ENCODE results near the gene ODF2. TPM values are rescaled to one million over a fixed set of nuclear protein-coding genes. Genes with fewer than 3 reads are reported as not detected.

Gene ODF2
- total RNA-seq, 6 donors from 2014 or later: 12.2 to 50.3 (median 22.5) TPM

GRCh38 chr9:128484686-128485413 lies 29.0 kb downstream of the ODF2 start:
- Histone ChIP-seq H3K36me3 (peaks cover 19 to 90% (median 55%) of the 10 kb centered on the region in 4 donors), H3K27ac (no peak overlapping the region), H3K27me3 (no peaks in the 10 kb centered on the region), H3K9me3 (no peaks in the 10 kb centered on the region), H3K4me1 (no peaks in the 10 kb centered on the region), H3K4me3 (no peak overlapping the region)
- WGBS, 2 donors: 95 to 97% methylated on average over 17 of the region's 17 CpGs
- no peak for ATAC-seq (ENCODE audit: low FRiP score in 2 of 2)
- TF ChIP-seq POLR2AphosphoS5 (IDR thresholded peaks at IDR 0.05) (no peak), POLR2A (IDR thresholded peaks at IDR 0.05) (no peak), EP300 (IDR thresholded peaks at IDR 0.05) (no peak), CTCF (IDR thresholded peaks at IDR 0.05) (no peak)
- peak in 1 of 2 donors; percentile 52 for DNase-seq

GRCh38 chr9:128485414-128485855 lies 29.6 kb downstream of the ODF2 start:
- no peak overlapping the region for H3K4me3 ChIP-seq
- peak in 1 of 2 donors; percentile 17 for ATAC-seq (ENCODE audit: low FRiP score in 2 of 2)
- DNase-seq: no peak
- 85 to 91% methylated on average over 5 to 7 of the region's 7 CpGs for WGBS, 2 donors
- no peak overlapping the region for H3K27ac ChIP-seq
- peaks cover 19 to 90% (median 55%) of the 10 kb centered on the region in 4 donors for H3K36me3 ChIP-seq
- no peaks in the 10 kb centered on the region for H3K27me3 ChIP-seq
- TF ChIP-seq POLR2AphosphoS5 (IDR thresholded peaks at IDR 0.05): no peak
- TF ChIP-seq EP300 (IDR thresholded peaks at IDR 0.05): no peak
- no peak for TF ChIP-seq POLR2A (IDR thresholded peaks at IDR 0.05)
- no peak for TF ChIP-seq CTCF (IDR thresholded peaks at IDR 0.05)
- H3K4me1 ChIP-seq: no peaks in the 10 kb centered on the region
- H3K9me3 ChIP-seq: no peaks in the 10 kb centered on the region

- Histone ChIP-seq H3K36me3 (peaks cover 19 to 92% (median 59%) of the 10 kb centered on the region in 4 donors), H3K4me3 (no peak overlapping the region), H3K27me3 (no peaks in the 10 kb centered on the region), H3K27ac (no peak overlapping the region), H3K4me1 (no peaks in the 10 kb centered on the region), H3K9me3 (no peaks in the 10 kb centered on the region)
- DNase-seq: no peak
- no peak for ATAC-seq (ENCODE audit: low FRiP score in 2 of 2)
- no peak for TF ChIP-seq CTCF (IDR thresholded peaks at IDR 0.05)
These were observed 30.4 kb downstream of the ODF2 start for GRCh38 chr9:128486201-128486600.

- ATAC-seq (ENCODE audit: low FRiP score in 2 of 2): no peak
- WGBS, 2 donors: 75 to 92% methylated on average over 2 of the region's 2 CpGs
- TF ChIP-seq POLR2A (IDR thresholded peaks at IDR 0.05) (no peak), POLR2AphosphoS5 (IDR thresholded peaks at IDR 0.05) (no peak), EP300 (IDR thresholded peaks at IDR 0.05) (no peak), CTCF (IDR thresholded peaks at IDR 0.05) (no peak)
- no peak overlapping the region for H3K4me3 ChIP-seq
- peaks cover 3 to 74% (median 42%) of the 10 kb centered on the region in 4 donors for H3K36me3 ChIP-seq
- H3K9me3 ChIP-seq: no peaks in the 10 kb centered on the region
- no peak for DNase-seq
- peaks cover 0 to 12% (median 8%) of the 10 kb centered on the region in 4 donors for H3K4me1 ChIP-seq
- H3K27ac ChIP-seq: peak overlapping the region in 1 of 4 donors; percentile 45
- no peaks in the 10 kb centered on the region for H3K27me3 ChIP-seq
These were observed 37.6 kb downstream of the ODF2 start for GRCh38 chr9:128493424-128493823.

Data from upper lobe of left lung (tissue), 6 donors.